ENCODE data around the gene CCDC12. TPM values are rescaled to one million over a fixed set of nuclear protein-coding genes. Genes with fewer than 3 reads are reported as not detected.

The CCDC12 gene
- total RNA-seq, 1 experiment from 2014 or later: 36.0 TPM

GRCh38 chr3:46999516-47000197 lies 23.1 kb upstream of the CCDC12 start:
- in situ Hi-C loops (cut with HindIII; ENCODE audit: low pct_unique_long_range_greater_than_20kb, low sequenced_read_pairs): no loop called here

DNA sequence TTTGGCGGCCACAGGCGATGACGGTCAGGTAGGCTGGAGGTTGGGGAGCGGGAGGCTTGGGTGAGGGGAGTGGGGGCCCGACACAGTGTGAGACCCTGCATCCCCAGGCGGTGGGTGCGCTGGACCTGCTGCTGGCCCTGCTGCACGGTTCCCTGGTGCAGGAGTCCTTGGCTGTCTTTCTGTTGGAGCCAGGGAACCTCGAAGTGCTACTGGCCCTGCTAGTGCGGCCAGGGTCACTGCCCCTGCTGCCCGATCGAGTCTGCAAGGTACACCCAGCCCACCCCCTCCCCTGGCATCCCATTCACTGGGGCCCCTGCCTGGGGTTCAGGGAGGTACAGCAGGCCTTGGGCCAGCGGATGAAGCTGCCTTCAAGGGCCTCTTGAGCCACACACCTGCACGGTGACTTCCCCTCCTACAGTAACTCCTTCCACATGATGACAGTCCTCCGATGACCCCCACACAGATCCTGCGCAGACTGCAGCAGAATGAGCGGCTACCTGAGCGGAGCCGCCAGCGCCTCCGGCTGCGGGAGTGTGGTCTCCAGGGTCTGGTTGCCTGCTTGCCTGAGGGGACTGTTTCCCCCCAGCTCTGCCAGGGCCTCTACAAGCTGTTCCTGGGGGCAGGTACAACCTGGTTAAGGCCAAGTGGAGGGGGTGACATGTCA lies 22.4 kb upstream of the CCDC12 start:
- in situ Hi-C loops (cut with HindIII; ENCODE audit: low pct_unique_long_range_greater_than_20kb, low sequenced_read_pairs): no loop called here
- no peak for DNase-seq (ENCODE audit: low read depth)

More at GRCh38 chr3:46999516-47000197, 23.1 kb upstream of the CCDC12 start:
- DNase-seq (ENCODE audit: low read depth): no peak

- DNase-seq (ENCODE audit: low read depth): peak; percentile 17
- in situ Hi-C loops (cut with HindIII; ENCODE audit: low pct_unique_long_range_greater_than_20kb, low sequenced_read_pairs): no loop called here
Observed at GRCh38 chr3:46998121-46998851, 21.7 kb upstream of the CCDC12 start.

GRCh38 chr3:46997453-46998091 lies 21.0 kb upstream of the CCDC12 start:
- no peak for DNase-seq (ENCODE audit: low read depth)
- in situ Hi-C loops (cut with HindIII; ENCODE audit: low pct_unique_long_range_greater_than_20kb, low sequenced_read_pairs): no loop called here

- no peak for DNase-seq (ENCODE audit: low read depth)
- in situ Hi-C loops (cut with HindIII; ENCODE audit: low pct_unique_long_range_greater_than_20kb, low sequenced_read_pairs): no loop called here
Observed at GRCh38 chr3:46996689-46997452, 20.3 kb upstream of the CCDC12 start.

DNA sequence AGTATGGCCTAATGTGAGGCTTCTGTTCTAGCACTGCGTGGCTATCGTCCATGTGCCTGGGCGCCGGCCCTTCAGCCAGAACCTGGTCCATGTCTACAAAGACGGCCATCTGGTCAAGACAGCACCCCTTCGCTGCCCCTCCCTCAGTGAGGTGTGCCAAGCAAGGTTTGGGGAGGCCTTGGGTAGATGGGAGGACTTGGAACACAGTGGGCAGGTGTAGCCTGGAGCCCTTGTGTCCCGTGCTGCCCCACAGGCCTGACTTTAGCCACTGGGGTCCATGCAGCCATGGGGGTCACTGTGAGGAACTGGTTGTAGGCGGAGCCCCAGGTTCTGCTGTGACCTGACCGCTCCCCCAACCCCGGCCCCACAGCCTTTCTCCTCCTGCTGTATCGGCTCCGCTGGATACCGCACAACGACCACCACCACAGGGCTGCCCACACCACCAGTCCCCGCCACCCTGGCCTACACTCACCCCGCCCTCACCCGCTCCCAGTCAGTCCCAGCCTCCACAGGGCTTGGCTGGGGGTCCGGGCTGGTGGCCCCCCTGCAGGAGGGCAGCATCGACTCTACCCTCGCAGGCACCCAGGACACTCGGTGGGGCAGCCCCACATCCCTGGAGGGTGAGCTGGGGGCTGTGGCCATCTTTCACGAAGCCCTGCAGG lies 19.5 kb upstream of the CCDC12 start:
- no peak for DNase-seq (ENCODE audit: low read depth)
- in situ Hi-C loops (cut with HindIII; ENCODE audit: low pct_unique_long_range_greater_than_20kb, low sequenced_read_pairs): no loop called here

DNA sequence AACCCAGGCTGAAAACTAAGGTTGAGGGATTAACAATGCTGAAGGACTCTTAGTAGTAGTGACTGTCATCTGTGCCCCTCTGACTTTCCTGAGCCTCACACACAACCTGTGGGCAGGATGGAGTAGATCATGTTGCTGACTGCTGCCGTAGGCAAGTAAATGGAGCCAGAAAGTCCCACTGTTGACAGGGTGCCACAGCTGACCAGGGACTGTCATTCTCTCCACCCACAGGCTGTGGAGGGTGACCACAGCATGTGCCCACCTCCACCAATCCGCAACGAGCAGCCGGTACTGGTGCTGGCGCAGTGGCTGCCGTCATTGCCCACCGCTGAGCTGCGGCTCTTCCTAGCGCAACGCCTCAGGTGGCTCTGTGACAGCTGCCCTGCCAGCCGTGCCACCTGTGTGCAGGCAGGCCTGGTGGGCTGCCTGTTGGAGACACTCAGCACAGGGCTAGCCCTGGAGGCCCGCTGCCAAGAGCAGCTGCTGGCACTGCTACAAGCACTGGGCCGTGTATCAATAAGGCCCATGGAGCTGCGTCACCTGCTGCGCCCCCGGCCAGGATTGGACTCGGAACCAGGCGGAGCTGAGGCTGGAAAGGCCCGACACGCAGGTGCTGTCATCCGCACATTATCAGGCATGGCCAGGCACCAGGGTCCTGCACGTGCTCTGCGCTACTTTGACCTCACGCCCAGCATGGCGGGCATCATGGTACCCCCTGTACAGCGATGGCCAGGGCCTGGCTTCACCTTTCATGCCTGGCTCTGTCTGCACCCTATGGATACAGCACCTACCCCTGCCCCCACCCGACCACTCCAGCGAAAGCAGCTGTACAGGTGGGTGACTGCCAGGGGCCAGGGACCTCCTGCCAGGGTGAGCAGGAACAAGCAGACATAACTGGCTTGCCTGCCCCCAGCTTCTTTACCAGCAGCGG lies 18.5 kb upstream of the CCDC12 start:
- in situ Hi-C loops (cut with HindIII; ENCODE audit: low pct_unique_long_range_greater_than_20kb, low sequenced_read_pairs): no loop called here
- no peak for DNase-seq (ENCODE audit: low read depth)

- no peak for DNase-seq (ENCODE audit: low read depth)
- in situ Hi-C loops (cut with HindIII; ENCODE audit: low pct_unique_long_range_greater_than_20kb, low sequenced_read_pairs): no loop called here
Observed at GRCh38 chr3:46993986-46994385, 17.4 kb upstream of the CCDC12 start.

- in situ Hi-C loops (cut with HindIII; ENCODE audit: low pct_unique_long_range_greater_than_20kb, low sequenced_read_pairs): no loop called here
- no peak for DNase-seq (ENCODE audit: low read depth)
Observed at GRCh38 chr3:46993292-46993691, 16.7 kb upstream of the CCDC12 start.

GRCh38 chr3:46992231-46992630 lies 15.7 kb upstream of the CCDC12 start:
- no peak for DNase-seq (ENCODE audit: low read depth)
- in situ Hi-C loops (cut with HindIII; ENCODE audit: low pct_unique_long_range_greater_than_20kb, low sequenced_read_pairs): no loop called here

DNA sequence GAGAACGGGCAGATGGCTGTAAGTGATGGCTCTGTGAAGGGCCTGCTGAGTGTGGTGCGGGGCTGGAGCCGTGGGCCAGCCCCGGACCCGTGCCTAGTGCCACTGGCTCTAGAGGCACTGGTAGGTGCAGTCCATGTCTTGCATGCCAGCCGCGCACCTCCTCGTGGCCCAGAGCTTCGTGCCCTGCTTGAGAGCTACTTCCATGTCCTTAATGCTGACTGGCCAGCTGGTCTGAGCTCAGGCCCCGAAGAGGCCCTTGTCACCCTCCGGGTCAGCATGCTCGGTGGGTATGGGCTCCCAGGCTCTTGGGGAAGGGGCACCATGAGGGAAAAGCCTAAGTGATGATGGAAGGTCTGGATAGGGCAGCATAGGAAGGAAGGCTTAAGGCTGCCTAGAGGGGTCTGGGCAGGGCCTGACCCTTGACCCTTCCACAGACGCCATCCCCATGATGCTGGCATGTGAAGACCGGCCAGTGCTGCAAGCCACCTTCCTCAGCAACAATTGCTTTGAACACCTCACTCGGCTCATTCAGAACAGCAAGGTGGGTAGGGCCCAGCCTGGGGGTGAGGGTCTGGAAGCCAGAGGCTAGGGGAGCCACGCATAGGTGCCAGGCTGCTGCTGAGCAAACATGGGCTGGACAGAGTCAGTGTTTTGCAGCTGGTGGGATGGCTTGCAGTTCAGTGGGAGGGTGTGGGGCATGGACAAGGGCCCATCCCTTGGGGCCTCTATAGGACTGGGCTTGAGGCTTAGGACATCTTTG lies 15.0 kb upstream of the CCDC12 start:
- in situ Hi-C loops (cut with HindIII; ENCODE audit: low pct_unique_long_range_greater_than_20kb, low sequenced_read_pairs): no loop called here
- DNase-seq (ENCODE audit: low read depth): no peak

DNA sequence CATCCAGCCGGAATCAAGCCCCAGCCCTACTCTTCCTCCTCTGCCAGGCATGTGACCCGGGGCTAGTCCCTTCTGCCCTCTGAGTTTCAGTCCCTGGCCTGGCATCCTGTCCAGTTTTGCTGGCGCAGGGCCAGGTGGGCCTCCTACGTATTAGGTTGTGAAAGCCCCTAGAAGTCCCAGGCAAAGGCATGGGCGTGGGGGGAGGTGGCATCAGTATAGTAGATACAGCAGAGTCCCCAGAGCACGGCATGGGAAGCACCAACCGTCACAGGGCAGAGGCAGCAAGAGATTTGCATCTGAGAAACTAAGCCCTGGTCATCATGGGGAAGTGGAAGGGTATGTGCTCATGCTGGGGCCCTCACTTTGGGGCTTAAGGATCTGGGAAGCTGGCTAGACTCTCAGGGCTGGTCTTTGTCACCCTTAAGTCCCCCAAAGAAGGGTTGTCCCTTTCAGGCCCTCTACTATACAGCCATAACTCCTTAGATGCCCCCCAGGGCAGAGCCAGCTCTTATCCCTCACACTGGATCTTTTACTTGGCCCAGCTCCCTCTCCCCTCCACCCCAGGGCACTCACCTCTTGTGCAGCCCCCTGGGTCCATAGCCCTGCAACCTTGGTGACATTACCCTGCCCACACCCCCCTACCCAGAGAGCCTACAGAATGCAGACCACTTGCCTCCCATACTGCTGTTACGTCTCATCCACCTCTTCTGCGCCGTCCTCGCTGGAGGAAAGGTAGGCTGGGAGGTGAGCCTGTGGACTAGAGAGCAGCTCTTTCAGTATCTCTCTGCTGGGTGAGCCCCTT lies 14.2 kb upstream of the CCDC12 start:
- in situ Hi-C loops (cut with HindIII; ENCODE audit: low pct_unique_long_range_greater_than_20kb, low sequenced_read_pairs): no loop called here
- no peak for DNase-seq (ENCODE audit: low read depth)

GRCh38 chr3:46989146-46989810 lies 12.7 kb upstream of the CCDC12 start:
- DNase-seq (ENCODE audit: low read depth): no peak
- in situ Hi-C loops (cut with HindIII; ENCODE audit: low pct_unique_long_range_greater_than_20kb, low sequenced_read_pairs): no loop called here

GRCh38 chr3:46988616-46989015 lies 12.1 kb upstream of the CCDC12 start:
- DNase-seq (ENCODE audit: low read depth): no peak
- in situ Hi-C loops (cut with HindIII; ENCODE audit: low pct_unique_long_range_greater_than_20kb, low sequenced_read_pairs): no loop called here
